Immature natural killer cell (primary cell): Measurements from ENCODE around the gene NIPAL1. TPM values are rescaled to one million over a fixed set of nuclear protein-coding genes. Genes with fewer than 3 reads are reported as not detected.

Experiments
- DNase-seq, 3 donors: peaks; one replicate each; pipeline ENCODE4 v3.0.0; 2022; ENCODE audit warnings: mixed read lengths in 1 of 3
- H3K27ac Mint-ChIP-seq, 6 donors: one replicate each; pipeline ENCODE4 v1.8.0; 2020; ENCODE audit warnings: mixed read lengths in 6 of 6, mild to moderate bottlenecking in 5 of 6, inconsistent platforms in 4 of 6, moderate library complexity in 3 of 6
- H3K27me3 Mint-ChIP-seq, 3 donors: one replicate each; pipeline ENCODE4 v1.8.0; 2020 to 2021; ENCODE audit warnings: low read depth in 3 of 3, mild to moderate bottlenecking in 3 of 3, mixed read lengths in 3 of 3, moderate library complexity in 3 of 3, inconsistent platforms in 1 of 3
- H3K36me3 Mint-ChIP-seq, 3 donors: one replicate each; pipeline ENCODE4 v1.8.0; 2020; ENCODE audit warnings: mixed read lengths in 3 of 3, inconsistent platforms in 2 of 3, mild to moderate bottlenecking in 2 of 3
- H3K4me1 Mint-ChIP-seq, 2 donors: one replicate each; pipeline ENCODE4 v1.8.0; 2020; ENCODE audit warnings: inconsistent platforms in 2 of 2, mild to moderate bottlenecking in 2 of 2, mixed read lengths in 2 of 2, moderate library complexity in 1 of 2
- H3K4me3 Mint-ChIP-seq, 5 donors: one replicate each; pipeline ENCODE4 v1.8.0; 2020; ENCODE audit warnings: mild to moderate bottlenecking in 5 of 5, mixed read lengths in 5 of 5, inconsistent platforms in 3 of 5, moderate library complexity in 3 of 5
- H3K9me3 Mint-ChIP-seq, 6 donors: one replicate each; pipeline ENCODE4 v1.8.0; 2020; ENCODE audit warnings: mild to moderate bottlenecking in 6 of 6, mixed read lengths in 6 of 6, inconsistent platforms in 4 of 6, moderate library complexity in 3 of 6
- polyA plus RNA-seq, 3 donors: library from polyadenylated mRNA; unstranded; fragments of 300-500 nt; fragmentation: Illumina TruSeq; gene quantifications; one replicate each; pipeline ENCODE4 v1.2.3, GENCODE V29; 2021

The NIPAL1 gene
- polyA plus RNA-seq, 3 donors from 2014 or later, result not detected

DNA sequence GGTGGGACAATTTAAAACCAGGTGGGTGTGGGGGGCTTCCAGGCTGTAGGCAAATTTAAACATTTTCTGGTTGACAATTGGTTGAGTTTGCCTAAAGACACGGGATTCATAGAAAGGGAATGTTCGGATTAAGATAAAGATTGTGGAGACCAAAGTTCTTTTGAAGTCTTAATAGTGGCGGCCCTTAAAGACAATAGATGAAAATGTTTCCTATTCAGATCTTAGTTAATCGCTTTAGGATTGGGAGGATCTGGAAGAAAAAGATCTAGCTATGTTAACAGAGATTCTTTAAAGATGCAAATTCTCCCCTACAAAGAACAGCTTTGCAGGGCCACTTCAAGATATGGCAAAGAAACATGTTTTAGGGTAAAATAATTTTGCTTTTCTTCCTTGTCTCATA is 4.8 kb upstream of the NIPAL1 start:
- DNase-seq, result no peak
- no peak overlapping the region for H3K27ac Mint-ChIP-seq
- peaks cover 0 to under 1% (median 0%) of the 10 kb centered on the region in 3 donors for H3K36me3 Mint-ChIP-seq
- peaks cover 0 to 6% (median 1%) of the 10 kb centered on the region in 6 donors for H3K9me3 Mint-ChIP-seq
- peaks cover 6 to 16% (median 10%) of the 10 kb centered on the region in 3 donors for H3K27me3 Mint-ChIP-seq
- H3K4me3 Mint-ChIP-seq, result no peak overlapping the region
- peaks cover 5 to 8% of the 10 kb centered on the region in 2 donors for H3K4me1 Mint-ChIP-seq

- Mint-ChIP-seq H3K36me3 (no peaks in the 10 kb centered on the region), H3K9me3 (peaks cover 0 to 2% (median 0%) of the 10 kb centered on the region in 6 donors), H3K27ac (no peak overlapping the region), H3K27me3 (peaks cover 10 to 20% (median 12%) of the 10 kb centered on the region in 3 donors), H3K4me3 (no peak overlapping the region), H3K4me1 (peaks cover 8 to 12% of the 10 kb centered on the region in 2 donors)
- DNase-seq, result no peak
Measured at GRCh38 chr4:48012824-48013223, 3.7 kb upstream of the NIPAL1 start.

- Mint-ChIP-seq H3K27me3 (peaks cover 10 to 20% (median 14%) of the 10 kb centered on the region in 3 donors), H3K4me3 (no peak overlapping the region), H3K36me3 (no peaks in the 10 kb centered on the region), H3K27ac (no peak overlapping the region), H3K4me1 (peaks cover 8 to 12% of the 10 kb centered on the region in 2 donors), H3K9me3 (peaks cover 0 to 2% (median 0%) of the 10 kb centered on the region in 6 donors)
- no peak for DNase-seq
Measured at GRCh38 chr4:48015216-48015615, 1.4 kb upstream of the NIPAL1 start.

GRCh38 chr4:48015678-48016077 is 894 bp upstream of the NIPAL1 start:
- peaks cover 10 to 20% (median 14%) of the 10 kb centered on the region in 3 donors for H3K27me3 Mint-ChIP-seq
- H3K4me3 Mint-ChIP-seq, result peak overlapping the region; percentile 80 to 94 (median 87)

DNA sequence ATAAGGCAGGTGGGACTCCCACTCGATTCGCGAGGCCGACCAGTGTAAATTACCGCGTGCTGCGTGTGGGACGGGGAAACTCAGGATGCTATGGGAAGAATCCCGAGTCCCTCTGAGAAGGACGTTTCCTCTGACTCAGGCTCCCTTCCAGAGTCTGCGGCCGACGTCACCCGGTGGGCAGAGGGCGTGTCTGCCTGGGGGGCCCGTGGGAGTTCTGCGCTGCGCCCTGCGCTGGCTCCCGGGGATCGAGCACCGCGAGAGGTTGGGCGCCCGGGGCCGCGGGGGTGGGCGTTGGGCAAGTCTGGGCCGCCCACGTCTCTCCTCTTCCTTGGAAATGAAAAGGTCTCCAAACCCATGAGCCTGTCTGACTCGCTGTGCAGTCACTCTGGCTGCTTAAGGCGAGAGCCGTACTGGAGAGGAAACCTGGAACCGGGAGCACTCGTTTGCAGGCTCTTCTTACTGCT is 568 bp downstream of the NIPAL1 start:
- peak overlapping the region; percentile 82 to 94 (median 87) for H3K4me3 Mint-ChIP-seq
- no peak overlapping the region for H3K27ac Mint-ChIP-seq
- peaks cover 0 to 2% (median 0%) of the 10 kb centered on the region in 6 donors for H3K9me3 Mint-ChIP-seq
- peaks cover 8 to 12% of the 10 kb centered on the region in 2 donors for H3K4me1 Mint-ChIP-seq
- peak in 1 of 3 donors; percentile 18 for DNase-seq
- H3K36me3 Mint-ChIP-seq, result no peaks in the 10 kb centered on the region
- peaks cover 8 to 20% (median 12%) of the 10 kb centered on the region in 3 donors for H3K27me3 Mint-ChIP-seq

More at GRCh38 chr4:48015678-48016077, 894 bp upstream of the NIPAL1 start:
- Mint-ChIP-seq H3K27ac (no peak overlapping the region), H3K4me1 (peaks cover 8 to 12% of the 10 kb centered on the region in 2 donors), H3K9me3 (peaks cover 0 to 2% (median 0%) of the 10 kb centered on the region in 6 donors), H3K36me3 (no peaks in the 10 kb centered on the region)
- no peak for DNase-seq

- no peak overlapping the region for H3K4me3 Mint-ChIP-seq
- H3K9me3 Mint-ChIP-seq, result peaks cover 0 to 2% (median 0%) of the 10 kb centered on the region in 6 donors
- no peak overlapping the region for H3K27ac Mint-ChIP-seq
- peaks cover 8 to 12% of the 10 kb centered on the region in 2 donors for H3K4me1 Mint-ChIP-seq
- no peak for DNase-seq
- peaks cover 8 to 20% (median 12%) of the 10 kb centered on the region in 3 donors for H3K27me3 Mint-ChIP-seq
- no peaks in the 10 kb centered on the region for H3K36me3 Mint-ChIP-seq
Measured at GRCh38 chr4:48018112-48018511, 1.5 kb downstream of the NIPAL1 start.

- no peak for DNase-seq
- Mint-ChIP-seq H3K27me3 (peaks cover 6 to 7% (median 7%) of the 10 kb centered on the region in 3 donors), H3K9me3 (no peaks in the 10 kb centered on the region), H3K27ac (no peak overlapping the region), H3K4me1 (peaks cover 3 to 8% of the 10 kb centered on the region in 2 donors), H3K4me3 (no peak overlapping the region), H3K36me3 (peaks cover 0 to 4% (median 3%) of the 10 kb centered on the region in 3 donors)
Measured at GRCh38 chr4:48021100-48021499, 4.5 kb downstream of the NIPAL1 start.

- no peak for DNase-seq
- Mint-ChIP-seq H3K27ac (no peak overlapping the region), H3K36me3 (peaks cover 0 to 4% (median 3%) of the 10 kb centered on the region in 3 donors), H3K27me3 (peaks cover 4 to 9% (median 6%) of the 10 kb centered on the region in 3 donors), H3K9me3 (no peaks in the 10 kb centered on the region), H3K4me1 (peaks cover 0 to 3% of the 10 kb centered on the region in 2 donors), H3K4me3 (no peak overlapping the region)
Measured at GRCh38 chr4:48022192-48022799, 5.7 kb downstream of the NIPAL1 start.

GRCh38 chr4:48024522-48024921 is 8.0 kb downstream of the NIPAL1 start:
- H3K36me3 Mint-ChIP-seq, result peaks cover 0 to 4% (median 3%) of the 10 kb centered on the region in 3 donors
- no peak overlapping the region for H3K27ac Mint-ChIP-seq
- H3K27me3 Mint-ChIP-seq, result peaks cover 3 to 8% (median 4%) of the 10 kb centered on the region in 3 donors
- no peaks in the 10 kb centered on the region for H3K9me3 Mint-ChIP-seq
- DNase-seq, result no peak
- no peak overlapping the region for H3K4me3 Mint-ChIP-seq
- no peaks in the 10 kb centered on the region for H3K4me1 Mint-ChIP-seq

DNA sequence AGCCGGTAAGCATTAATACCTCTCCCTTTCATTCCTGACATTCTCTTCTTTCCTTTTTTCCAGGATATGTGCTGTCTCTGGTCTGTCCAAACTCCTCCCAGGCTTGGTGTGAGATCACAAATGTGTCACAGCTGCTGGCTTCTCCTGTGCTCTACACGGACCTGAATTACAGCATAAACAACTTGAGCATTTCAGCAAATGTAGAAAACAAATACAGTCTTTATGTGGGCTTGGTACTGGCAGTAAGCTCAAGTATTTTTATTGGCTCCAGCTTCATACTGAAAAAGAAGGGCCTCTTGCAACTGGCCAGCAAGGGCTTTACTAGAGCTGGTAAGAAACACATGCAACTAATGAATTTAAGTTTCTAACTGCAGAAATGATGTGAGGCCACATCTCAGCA is 8.4 kb downstream of the NIPAL1 start:
- no peaks in the 10 kb centered on the region for H3K9me3 Mint-ChIP-seq
- no peaks in the 10 kb centered on the region for H3K4me1 Mint-ChIP-seq
- no peak overlapping the region for H3K4me3 Mint-ChIP-seq
- H3K27ac Mint-ChIP-seq, result no peak overlapping the region
- H3K27me3 Mint-ChIP-seq, result peaks cover 2 to 8% (median 3%) of the 10 kb centered on the region in 3 donors
- H3K36me3 Mint-ChIP-seq, result peaks cover 0 to 4% (median 3%) of the 10 kb centered on the region in 3 donors
- no peak for DNase-seq

- H3K9me3 Mint-ChIP-seq, result no peaks in the 10 kb centered on the region
- H3K27ac Mint-ChIP-seq, result no peak overlapping the region
- H3K4me3 Mint-ChIP-seq, result no peak overlapping the region
- peaks cover 2 to 8% (median 3%) of the 10 kb centered on the region in 3 donors for H3K27me3 Mint-ChIP-seq
- no peaks in the 10 kb centered on the region for H3K4me1 Mint-ChIP-seq
- DNase-seq, result no peak
- H3K36me3 Mint-ChIP-seq, result peaks cover 0 to 4% (median 3%) of the 10 kb centered on the region in 3 donors
Measured at GRCh38 chr4:48027653-48028052, 11.1 kb downstream of the NIPAL1 start.

- H3K4me3 Mint-ChIP-seq, result no peak overlapping the region
- peaks cover 0 to 4% (median 0%) of the 10 kb centered on the region in 3 donors for H3K36me3 Mint-ChIP-seq
- H3K27ac Mint-ChIP-seq, result no peak overlapping the region
- H3K9me3 Mint-ChIP-seq, result no peaks in the 10 kb centered on the region
- H3K4me1 Mint-ChIP-seq, result peaks cover under 1 to 2% of the 10 kb centered on the region in 2 donors
- H3K27me3 Mint-ChIP-seq, result peaks cover 2 to 8% (median 3%) of the 10 kb centered on the region in 3 donors
- no peak for DNase-seq
Measured at GRCh38 chr4:48028696-48029095, 12.1 kb downstream of the NIPAL1 start.

DNA sequence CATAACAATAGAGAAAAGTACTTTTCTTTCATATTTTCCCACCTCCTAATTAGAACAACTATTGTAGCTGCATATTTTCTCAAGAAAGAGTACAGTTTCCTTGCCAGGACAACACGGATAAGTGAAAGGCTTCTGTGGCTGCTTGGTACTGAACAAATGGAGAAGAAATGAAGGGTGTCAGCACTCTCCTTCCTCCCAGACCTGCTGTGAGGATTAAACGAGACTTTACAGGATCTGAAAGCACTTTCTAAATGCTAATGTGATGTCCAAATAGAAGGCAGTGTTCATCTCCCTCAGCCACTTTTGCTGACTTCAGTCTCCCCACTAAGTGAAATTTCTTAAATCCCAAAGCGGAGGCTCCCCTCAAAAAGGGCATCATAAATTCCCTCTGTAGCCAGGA is 13.9 kb downstream of the NIPAL1 start:
- H3K27ac Mint-ChIP-seq, result no peak overlapping the region
- H3K9me3 Mint-ChIP-seq, result no peaks in the 10 kb centered on the region

DNA sequence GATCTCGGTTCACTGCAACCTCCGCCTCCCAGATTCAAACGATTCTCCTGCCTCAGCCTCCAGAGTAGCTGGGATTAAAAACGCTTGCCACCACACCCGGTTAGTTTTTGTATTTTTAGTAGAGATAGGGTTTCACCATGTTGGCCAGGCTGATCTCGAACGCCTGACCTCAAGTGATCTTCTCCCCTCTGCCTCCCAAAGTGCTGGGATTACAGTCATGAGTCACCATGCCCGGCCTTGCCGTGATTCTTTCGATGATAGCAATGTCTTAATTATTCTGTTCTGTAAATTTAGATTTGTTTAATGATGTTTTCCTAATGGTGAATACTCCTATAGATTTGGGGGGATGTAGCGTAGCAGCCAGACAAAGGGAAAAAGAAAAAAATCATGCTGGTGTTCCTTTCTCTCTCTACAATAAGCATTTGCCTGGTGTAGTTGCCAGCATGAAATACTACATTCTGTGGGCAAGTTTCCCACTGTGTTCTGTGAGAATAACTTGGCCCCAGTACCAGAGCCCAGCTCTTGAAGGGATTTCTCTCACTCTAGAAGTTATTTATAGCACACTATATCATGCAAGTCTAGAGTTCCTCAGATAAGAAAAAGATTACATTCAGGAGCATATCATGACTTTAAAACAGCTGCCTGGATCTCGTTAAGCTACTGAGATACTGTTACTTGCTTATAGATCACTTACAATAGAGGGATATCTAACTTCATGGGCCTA is 15.4 kb downstream of the NIPAL1 start:
- no peaks in the 10 kb centered on the region for H3K9me3 Mint-ChIP-seq
- H3K4me1 Mint-ChIP-seq, result peaks cover 3 to 6% of the 10 kb centered on the region in 2 donors
- DNase-seq, result no peak
- no peak overlapping the region for H3K27ac Mint-ChIP-seq
- H3K4me3 Mint-ChIP-seq, result no peak overlapping the region
- H3K27me3 Mint-ChIP-seq, result peaks cover 2 to 3% (median 2%) of the 10 kb centered on the region in 3 donors
- H3K36me3 Mint-ChIP-seq, result peaks cover 0 to 2% (median 0%) of the 10 kb centered on the region in 3 donors

More for the DNA sequence above, 13.9 kb downstream of the NIPAL1 start:
- DNase-seq, result no peak
- Mint-ChIP-seq H3K4me1 (peaks cover 3 to 6% of the 10 kb centered on the region in 2 donors), H3K4me3 (no peak overlapping the region), H3K27me3 (peaks cover 2 to 8% (median 4%) of the 10 kb centered on the region in 3 donors), H3K36me3 (no peaks in the 10 kb centered on the region)
